Kidney (tissue), 14 donors: ENCODE results near the gene GABBR2. TPM values are rescaled to one million over a fixed set of nuclear protein-coding genes. Genes with fewer than 3 reads are reported as not detected.

Source experiments
- DNase-seq, 5 donors: peaks; one replicate each; pipeline ENCODE4 v3.0.0-alpha.2; 2013 to 2020
- FAIRE-seq: peaks from 2 replicates; lab custom pipeline; 2012; peaks lifted over from hg19 to GRCh38; lab: Jason Lieb, UNC
- H3K27ac ChIP-seq, 2 donors: one replicate each; pipeline ENCODE4 v1.7.0; 2013; ENCODE audit warnings: low read depth in 2 of 2, low read length in 2 of 2, inconsistent platforms in 1 of 2
- H3K27me3 ChIP-seq: one replicate; pipeline ENCODE4 v1.7.1; 2013; ENCODE audit warnings: low read length, inconsistent platforms; ENCODE audit not compliant: control insufficient read depth, insufficient read depth
- H3K36me3 ChIP-seq, 3 donors: one replicate each; pipeline versions ENCODE4 v1.7.0 to v1.7.1; 2013; ENCODE audit warnings: low read length in 3 of 3, control low read depth in 1 of 3, inconsistent platforms in 1 of 3; ENCODE audit not compliant: insufficient read depth in 3 of 3, control insufficient read depth in 2 of 3
- H3K4me1 ChIP-seq, 3 donors: one replicate each; pipeline versions ENCODE4 v1.7.0 to v1.7.1; 2013; ENCODE audit warnings: low read length in 3 of 3, inconsistent platforms in 1 of 3, low read depth in 1 of 3; ENCODE audit not compliant: control insufficient read depth in 2 of 3, insufficient read depth in 2 of 3
- H3K4me3 ChIP-seq, 3 donors: one replicate each; pipeline versions ENCODE4 v1.7.0 to v1.8.1; 2013; ENCODE audit warnings: low read length in 3 of 3, control low read depth in 1 of 3, inconsistent platforms in 1 of 3
- H3K9ac ChIP-seq, 3 donors: one replicate each; pipeline versions ENCODE4 v1.7.0 to v1.7.1; 2013; ENCODE audit warnings: low read length in 3 of 3, control low read depth in 1 of 3, inconsistent platforms in 1 of 3
- H3K9me3 ChIP-seq, 3 donors: one replicate each; pipeline versions ENCODE4 v1.7.0 to v1.7.1; 2013; ENCODE audit warnings: low read length in 3 of 3, control low read depth in 1 of 3, inconsistent platforms in 1 of 3; ENCODE audit not compliant: control insufficient read depth in 2 of 3, insufficient read depth in 1 of 3
- CTCF ChIP-seq: IDR thresholded peaks from 3 replicates; pipeline ENCODE4 v1.5.1; 2012; ENCODE audit warnings: mild to moderate bottlenecking, moderate library complexity, borderline replicate concordance; ENCODE audit not compliant: insufficient read depth; ENCODE audit errors: extremely low read depth
- intact Hi-C: fragments of 100-400 bp; cut with DNase I; formaldehyde crosslinking; loops from one replicate; pipeline ENCODE4 v1.11.1; 2022
- polyA plus RNA-seq: library from polyadenylated mRNA; stranded (reverse); fragments of 350-450 nt; fragmentation: Illumina TruSeq; extraction: RNeasy Lipid Tissue Mini Kit (QIAGEN cat#74804); gene quantifications from one replicate; pipeline ENCODE4 v1.2.3, GENCODE V29; 2014; ENCODE audit warnings: low read depth, low replicate concordance; ENCODE audit not compliant: insufficient read depth
- total RNA-seq: library from RNA; stranded (reverse); fragmentation: NEBNext Ultra II Directional; extraction: Animal tissue kit (Norgen Biotek cat#: 25700); gene quantifications from one replicate; pipeline ENCODE4 v1.2.1, GENCODE V29; 2021
- donor health status: control.
- donor health status: control.
- donor health status: control.
- donor health status: control.
- donor health status: control.
- donor health status: DM: yes; HTN: yes; CAD: no.
- donor health status: Normal renal cell carcinoma (clear cell type).

GABBR2 gene
- total and polyA plus RNA-seq, 2 donors from 2014 or later = 0.06 TPM; not detected in 1

DNA sequence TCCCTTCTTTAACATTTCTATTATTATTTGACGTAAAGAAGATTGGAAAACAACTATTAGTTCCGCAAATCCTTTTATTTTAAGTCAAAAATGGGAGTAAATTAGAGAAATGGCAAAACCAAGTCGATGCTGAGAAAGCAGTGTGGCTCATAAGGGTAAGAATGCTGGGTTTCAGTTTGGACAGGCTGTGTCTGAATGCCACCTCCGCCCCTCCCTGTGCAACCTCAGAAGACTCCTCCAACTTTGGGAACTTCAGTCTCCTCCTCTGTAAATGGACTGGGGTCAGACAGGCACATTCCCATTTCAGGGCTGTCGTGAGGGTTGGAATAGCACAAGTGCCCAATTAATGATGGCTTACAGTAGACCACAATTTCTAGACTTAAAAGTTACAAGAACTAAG, 154.0 kb downstream of the GABBR2 start:
- Histone ChIP-seq H3K9ac (no peak overlapping the region), H3K9me3 (no peaks in the 10 kb centered on the region), H3K27me3 (peaks cover 5% of the 10 kb centered on the region), H3K27ac (no peak overlapping the region), H3K4me1 (no peaks in the 10 kb centered on the region), H3K4me3 (no peak overlapping the region), H3K36me3 (no peaks in the 10 kb centered on the region)
- TF ChIP-seq CTCF = no peak
- intact Hi-C loops = no loop called here
- no peak for DNase-seq
- no peak for FAIRE-seq

DNA sequence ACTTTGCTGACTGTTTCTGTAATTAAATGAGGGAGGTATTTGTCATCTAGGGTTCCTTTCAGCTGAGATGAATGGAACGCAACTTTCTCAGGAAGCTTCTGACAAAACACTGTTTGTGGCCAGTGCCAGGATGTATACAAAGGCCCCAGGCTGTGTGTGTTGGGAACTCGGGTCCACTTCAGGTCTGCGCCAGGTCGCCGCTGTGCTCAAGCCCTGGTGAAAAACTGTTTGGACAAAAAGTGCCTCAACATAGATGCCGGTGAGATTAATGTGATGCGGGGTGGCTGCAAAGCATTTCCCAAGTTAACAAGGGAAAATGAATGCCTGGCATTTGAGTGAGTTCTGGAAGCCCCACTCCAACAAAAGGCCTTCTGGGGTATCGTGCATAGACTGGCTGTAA, 156.4 kb downstream of the GABBR2 start:
- no peak overlapping the region for H3K9ac ChIP-seq
- no peaks in the 10 kb centered on the region for H3K4me1 ChIP-seq
- TF ChIP-seq CTCF = no peak
- FAIRE-seq = no peak
- H3K36me3 ChIP-seq = no peaks in the 10 kb centered on the region
- H3K27me3 ChIP-seq = peaks cover 5% of the 10 kb centered on the region
- intact Hi-C loops = no loop called here
- H3K9me3 ChIP-seq = no peaks in the 10 kb centered on the region
- no peak for DNase-seq
- H3K27ac ChIP-seq = no peak overlapping the region
- H3K4me3 ChIP-seq = no peak overlapping the region

- Histone ChIP-seq H3K9ac (no peak overlapping the region), H3K9me3 (no peaks in the 10 kb centered on the region), H3K36me3 (no peaks in the 10 kb centered on the region), H3K4me3 (no peak overlapping the region), H3K27ac (no peak overlapping the region), H3K4me1 (no peaks in the 10 kb centered on the region), H3K27me3 (peaks cover 5% of the 10 kb centered on the region)
- TF ChIP-seq CTCF = no peak
- no peak for FAIRE-seq
- no peak for DNase-seq
- intact Hi-C loops = no loop called here
Measured at GRCh38 chr9:98551511-98552286, 157.0 kb downstream of the GABBR2 start.
